HG02759 (cell line): ENCODE results near the gene EN2.

Source experiments
- ATAC-seq: cut with Tn5 transposase; IDR thresholded peaks from one replicate; pipeline ENCODE4 v1.9.1; 2021; ENCODE audit warnings: mild to moderate bottlenecking, moderate library complexity; ENCODE audit not compliant: unreplicated experiment

EN2 gene

GRCh38 chr7:155463114-155463811 is 5.3 kb downstream of the EN2 start:
- ATAC-seq: no peak

- ATAC-seq: no peak
Observed at GRCh38 chr7:155464183-155464582, 6.3 kb downstream of the EN2 start.

- ATAC-seq: no peak
Observed at GRCh38 chr7:155464948-155465739, 7.2 kb downstream of the EN2 start.

GRCh38 chr7:155465761-155466141 is 7.8 kb downstream of the EN2 start:
- no peak for ATAC-seq

- ATAC-seq: no peak
Observed at GRCh38 chr7:155466142-155466813, 8.3 kb downstream of the EN2 start.

- peak; percentile 54 for ATAC-seq
Observed at GRCh38 chr7:155466814-155467733, 9.1 kb downstream of the EN2 start.

GRCh38 chr7:155467846-155468784 is 10.2 kb downstream of the EN2 start:
- ATAC-seq: peak; percentile 48

- ATAC-seq: no peak
Observed at GRCh38 chr7:155468785-155469148, 10.8 kb downstream of the EN2 start.

GRCh38 chr7:155469311-155470185 is 11.6 kb downstream of the EN2 start:
- no peak for ATAC-seq

GRCh38 chr7:155470186-155470487 is 12.2 kb downstream of the EN2 start:
- ATAC-seq: no peak

- ATAC-seq: no peak
Observed at GRCh38 chr7:155470686-155471638, 13.0 kb downstream of the EN2 start.

- no peak for ATAC-seq
Observed at GRCh38 chr7:155471718-155472117, 13.8 kb downstream of the EN2 start.

- ATAC-seq: peak; percentile 87
Observed at GRCh38 chr7:155477476-155477875, 19.5 kb downstream of the EN2 start.

- no peak for ATAC-seq
Observed at GRCh38 chr7:155481764-155482163, 23.8 kb downstream of the EN2 start.

- no peak for ATAC-seq
Observed at GRCh38 chr7:155482511-155483183, 24.7 kb downstream of the EN2 start.

GRCh38 chr7:155483245-155483644 is 25.3 kb downstream of the EN2 start:
- no peak for ATAC-seq

GRCh38 chr7:155483868-155484325 is 26.0 kb downstream of the EN2 start:
- ATAC-seq: no peak
